Epithelial cell of esophagus (primary cell): ENCODE measurements around the gene TTC8.
"Not testable (repeated sequence)": the region's sequence is repeated elsewhere in the genome, so short reads cannot be mapped to it uniquely, and the experiment has no call there.

Source experiments
- DNase-seq: peaks from one replicate; pipeline ENCODE4 v3.0.0; 2010; ENCODE audit warnings: low read depth
- H3K4me3 ChIP-seq: 2 replicates; pipeline ENCODE4 v1.5.1; 2011; ENCODE audit warnings: mild to moderate bottlenecking, low read length, control low read depth
- TF ChIP-seq, protein P1 (sequence below): IDR thresholded peaks from 2 replicates; pipeline ENCODE4 v1.5.1; 2011; ENCODE audit warnings: low read depth, mild to moderate bottlenecking, low read length, control low read depth, inconsistent platforms; ENCODE audit not compliant: insufficient read depth; ENCODE audit errors: missing control alignments

Gene TTC8

DNA sequence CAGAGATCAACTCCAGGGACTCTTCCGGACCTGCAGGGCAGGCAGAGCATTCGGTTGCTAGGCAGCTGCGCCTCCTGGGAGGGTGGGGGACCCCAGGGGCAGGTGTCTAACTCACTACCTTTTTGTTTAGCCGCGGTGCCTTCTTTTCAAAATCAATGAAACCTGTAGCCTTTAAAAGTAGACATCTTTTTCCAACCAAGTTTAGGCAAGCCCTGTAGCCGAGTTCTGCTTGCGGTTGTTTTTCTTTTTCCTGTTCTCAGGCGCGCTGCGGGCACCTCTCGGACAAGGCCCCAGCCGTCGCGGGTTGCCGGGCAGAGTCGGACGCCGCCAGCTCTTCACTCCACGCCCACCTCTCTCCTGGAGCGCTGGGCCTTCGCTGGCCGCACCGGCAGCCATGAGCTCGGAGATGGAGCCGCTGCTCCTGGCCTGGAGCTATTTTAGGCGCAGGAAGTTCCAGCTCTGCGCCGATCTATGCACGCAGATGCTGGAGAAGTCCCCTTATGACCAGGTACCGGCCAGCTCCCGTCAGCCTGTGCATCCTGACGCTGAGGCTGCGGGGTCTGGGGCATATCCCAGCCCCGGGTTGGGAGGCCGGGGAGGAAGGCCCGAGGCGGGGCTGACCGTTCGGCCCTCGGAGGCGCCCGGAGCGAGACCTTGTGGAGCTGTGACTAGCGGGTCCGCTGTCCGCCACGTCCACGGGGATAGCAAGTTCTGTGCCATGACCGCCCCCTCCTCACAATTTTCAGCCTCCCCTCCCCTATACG is at the start of gene TTC8:
Gene TTC8, plus strand, starts transcription at position 338 of the 764 bp plus-strand sequence. Its CDS starts 57 bp downstream, at position 395.
- TF ChIP-seq, protein P1, sequence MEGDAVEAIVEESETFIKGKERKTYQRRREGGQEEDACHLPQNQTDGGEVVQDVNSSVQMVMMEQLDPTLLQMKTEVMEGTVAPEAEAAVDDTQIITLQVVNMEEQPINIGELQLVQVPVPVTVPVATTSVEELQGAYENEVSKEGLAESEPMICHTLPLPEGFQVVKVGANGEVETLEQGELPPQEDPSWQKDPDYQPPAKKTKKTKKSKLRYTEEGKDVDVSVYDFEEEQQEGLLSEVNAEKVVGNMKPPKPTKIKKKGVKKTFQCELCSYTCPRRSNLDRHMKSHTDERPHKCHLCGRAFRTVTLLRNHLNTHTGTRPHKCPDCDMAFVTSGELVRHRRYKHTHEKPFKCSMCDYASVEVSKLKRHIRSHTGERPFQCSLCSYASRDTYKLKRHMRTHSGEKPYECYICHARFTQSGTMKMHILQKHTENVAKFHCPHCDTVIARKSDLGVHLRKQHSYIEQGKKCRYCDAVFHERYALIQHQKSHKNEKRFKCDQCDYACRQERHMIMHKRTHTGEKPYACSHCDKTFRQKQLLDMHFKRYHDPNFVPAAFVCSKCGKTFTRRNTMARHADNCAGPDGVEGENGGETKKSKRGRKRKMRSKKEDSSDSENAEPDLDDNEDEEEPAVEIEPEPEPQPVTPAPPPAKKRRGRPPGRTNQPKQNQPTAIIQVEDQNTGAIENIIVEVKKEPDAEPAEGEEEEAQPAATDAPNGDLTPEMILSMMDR = no peak
- DNase-seq = peak; percentile 92

DNA sequence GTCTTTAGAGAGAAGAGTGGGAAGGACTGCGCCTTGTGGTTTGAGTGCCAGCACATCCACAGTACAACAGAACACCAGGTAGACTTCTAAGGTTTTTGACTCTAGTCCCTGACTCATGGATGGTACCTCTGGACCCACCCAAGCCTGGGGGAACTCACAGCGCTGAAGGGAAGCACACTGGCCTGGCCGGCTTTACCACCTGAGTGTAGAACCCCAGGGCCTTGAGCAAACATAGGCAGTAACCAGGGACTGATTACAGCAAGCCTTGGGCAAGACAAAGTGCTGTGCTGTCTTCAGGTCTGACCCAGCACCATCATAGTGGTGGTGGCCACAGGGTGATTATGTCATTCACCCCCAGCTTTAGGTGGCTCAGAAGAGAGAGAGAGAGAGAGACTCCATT is 48.9 kb upstream of the TTC8 start:
- TF ChIP-seq, protein P1 = no peak
- no peak overlapping the region for H3K4me3 ChIP-seq
- peak; percentile 90 for DNase-seq

More for the DNA sequence above, at the start of gene TTC8:
- H3K4me3 ChIP-seq = peak within 1 kb of the TSS; percentile 77

DNA sequence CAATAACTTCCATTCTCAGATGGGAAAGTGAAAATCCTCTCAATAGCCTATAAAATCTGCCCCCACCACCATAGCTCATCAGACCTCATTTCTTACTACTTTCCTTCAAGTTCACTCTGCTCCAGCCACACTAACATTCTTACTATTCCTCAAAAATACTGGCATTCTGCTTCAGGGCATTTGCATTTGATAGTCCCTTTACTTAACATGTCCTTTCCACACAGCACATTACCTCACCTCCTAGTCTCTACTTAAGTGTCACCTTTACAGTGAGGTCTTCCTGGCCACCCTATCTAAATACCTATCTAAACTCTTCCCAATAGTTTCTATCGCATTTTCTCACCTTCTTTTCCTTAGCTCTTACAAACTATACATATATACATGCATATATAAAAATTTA is 38.5 kb upstream of the TTC8 start:
- H3K4me3 ChIP-seq = no peak overlapping the region
- DNase-seq = no peak
- TF ChIP-seq, protein P1 = no peak

DNA sequence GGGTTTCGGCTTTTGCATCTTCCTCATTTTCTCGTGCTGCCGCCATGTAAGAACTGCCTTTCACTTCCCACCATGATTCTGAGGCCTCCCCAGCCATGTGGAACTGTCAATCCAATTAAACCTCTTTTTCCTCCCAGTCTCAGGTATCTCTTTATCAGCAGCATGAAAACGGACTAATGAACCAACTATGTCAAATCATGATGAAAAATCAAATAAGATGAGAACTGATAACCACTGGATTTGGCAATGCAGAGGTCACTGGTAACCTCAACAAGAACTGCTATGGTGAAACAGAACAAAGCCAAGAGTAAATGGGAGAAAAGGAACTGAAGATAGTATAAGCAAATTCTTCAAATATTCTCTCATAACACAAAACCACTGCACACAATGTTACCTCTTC is 37.7 kb upstream of the TTC8 start:
- H3K4me3 ChIP-seq = no peak overlapping the region
- DNase-seq = no peak
- TF ChIP-seq, protein P1 = no peak

DNA sequence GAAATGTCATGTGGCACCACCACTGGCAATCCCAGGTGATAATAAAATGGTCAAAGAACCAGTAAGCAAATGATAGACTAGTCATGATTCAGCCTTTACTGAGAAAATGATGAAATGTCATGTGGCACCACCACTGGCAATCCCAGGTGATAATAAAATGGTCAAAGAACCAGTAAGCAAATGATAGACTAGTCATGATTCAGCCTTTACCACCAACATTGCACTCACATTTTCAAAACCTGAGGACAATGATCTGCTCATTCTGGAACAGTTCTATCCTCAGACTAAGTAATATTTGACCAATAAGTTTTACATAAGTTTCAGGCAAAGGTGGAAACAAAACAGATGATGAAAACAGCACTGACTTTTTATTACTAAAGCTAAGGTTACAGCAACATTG is 34.9 kb upstream of the TTC8 start:
- DNase-seq = not testable (repeated sequence)

DNA sequence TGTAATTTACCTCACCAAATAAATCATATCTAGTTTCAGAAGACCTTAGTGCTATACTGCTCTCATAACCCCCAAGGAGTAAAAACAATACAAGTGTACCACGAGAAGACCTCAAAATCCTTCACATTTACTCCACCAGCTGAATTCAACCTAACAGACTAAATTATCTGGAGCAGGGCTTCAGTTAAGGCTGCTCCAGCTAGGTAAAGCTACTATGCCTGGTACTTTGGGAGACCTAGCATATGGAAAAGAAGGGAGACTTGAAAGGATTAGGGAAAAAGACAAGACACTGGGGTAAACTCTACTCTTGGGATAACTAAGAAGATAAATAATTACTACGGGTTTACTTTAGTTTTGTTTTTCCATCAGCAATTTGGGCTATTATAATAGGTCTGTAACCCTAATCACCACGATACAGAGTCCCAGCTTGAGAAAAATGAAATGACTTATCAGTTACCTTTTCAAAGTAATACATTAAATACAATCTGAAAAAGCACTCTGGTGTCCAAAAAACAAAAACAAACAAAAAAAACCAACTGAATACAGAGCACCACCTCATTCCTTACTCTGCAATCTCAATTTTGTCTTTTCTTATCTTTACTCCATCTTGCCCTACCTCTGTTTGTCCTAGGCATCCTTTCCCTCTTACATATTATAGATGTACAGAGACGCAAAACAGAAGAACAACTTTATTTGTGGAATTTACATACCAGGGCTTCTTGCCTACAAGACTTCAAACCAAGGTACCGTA is 33.8 kb upstream of the TTC8 start:
- H3K4me3 ChIP-seq = no peak overlapping the region
- TF ChIP-seq, protein P1 = no peak
- DNase-seq = no peak

More for the DNA sequence above, 34.9 kb upstream of the TTC8 start:
- not testable (repeated sequence) for H3K4me3 ChIP-seq

DNA sequence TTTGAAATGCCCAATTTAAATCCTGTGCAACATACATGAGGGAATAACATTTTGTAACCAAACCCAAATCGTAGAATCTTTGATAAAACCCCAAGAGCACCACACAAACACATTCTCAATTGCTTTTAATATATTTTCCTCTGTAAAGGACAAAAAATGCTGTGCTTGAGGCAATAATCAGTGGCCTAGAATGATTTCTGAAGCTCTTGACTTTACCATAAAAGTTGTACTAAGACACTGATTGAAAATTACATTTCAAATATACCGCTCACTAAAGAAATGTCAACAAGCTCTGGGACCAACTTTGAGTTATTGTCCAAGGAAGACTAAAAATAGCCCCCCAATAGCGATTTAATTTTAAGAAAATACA is 33.2 kb upstream of the TTC8 start:
- no peak overlapping the region for H3K4me3 ChIP-seq
- TF ChIP-seq, protein P1 = no peak
- DNase-seq = no peak
